CD14-positive monocyte (primary cell): ENCODE data around the gene SLC27A2. TPM values are rescaled to one million over a fixed set of nuclear protein-coding genes. Genes with fewer than 3 reads are reported as not detected.

Experiments
- DNase-seq, 3 donors: peaks; one replicate each; pipeline ENCODE4 v3.0.0-alpha.2; 2011 to 2022
- H2AFZ ChIP-seq: 2 replicates; pipeline ENCODE4 v1.6.0; 2012; ENCODE audit warnings: mild to moderate bottlenecking, low read depth, low read length, inconsistent platforms; ENCODE audit not compliant: insufficient read depth, poor library complexity, severe bottlenecking
- H3K27ac ChIP-seq, 2 donors: 1 replicate in 1 of 2; 2 replicates in 1 of 2; pipeline ENCODE4 v1.5.1; 2012 to 2013; ENCODE audit warnings: low read length in 2 of 2, control low read depth in 1 of 2, inconsistent platforms in 1 of 2, low read depth in 1 of 2, mild to moderate bottlenecking in 1 of 2
- H3K27me3 ChIP-seq, 2 donors: one replicate each; pipeline versions ENCODE4 v1.6.0 to v1.6.1; 2011 to 2013; ENCODE audit warnings: low read length in 2 of 2; ENCODE audit not compliant: control insufficient read depth in 2 of 2, insufficient read depth in 2 of 2
- H3K36me3 ChIP-seq, 2 donors: replicated peaks in 1 of 2; 1 replicate in 1 of 2; 2 replicates in 1 of 2; pipeline versions ENCODE4 v1.5.1 to v1.6.1; 2012 to 2013; ENCODE audit warnings: low read length in 2 of 2, control low read depth in 1 of 2, inconsistent platforms in 1 of 2, mild to moderate bottlenecking in 1 of 2; ENCODE audit not compliant: insufficient read depth in 2 of 2, control insufficient read depth in 1 of 2
- H3K4me1 ChIP-seq, 2 donors: 1 replicate in 1 of 2; 2 replicates in 1 of 2; pipeline versions ENCODE4 v1.5.1 to v1.6.1; 2012 to 2013; ENCODE audit warnings: low read length in 2 of 2, control low read depth in 1 of 2, inconsistent platforms in 1 of 2, mild to moderate bottlenecking in 1 of 2, moderate library complexity in 1 of 2; ENCODE audit not compliant: insufficient read depth in 2 of 2, control insufficient read depth in 1 of 2
- H3K4me2 ChIP-seq: replicated peaks from 2 replicates; pipeline ENCODE3; 2012; ENCODE audit warnings: low read length, moderate library complexity, mild to moderate bottlenecking; ENCODE audit not compliant: poor library complexity, severe bottlenecking; ENCODE audit errors: extremely low read depth
- H3K4me3 ChIP-seq, 3 experiments: fragments of 200-600 bp in 1 of 3; sonication (generic) in 1 of 3; replicated peaks in 1 of 3; 1 replicate in 2 of 3; 2 replicates in 1 of 3; pipeline ENCODE4 v1.5.1; 2011 to 2013; ENCODE audit warnings: low read length in 3 of 3, mild to moderate bottlenecking in 3 of 3, control low read depth in 2 of 3, low read depth in 2 of 3, inconsistent platforms in 1 of 3, moderate library complexity in 1 of 3
- H3K79me2 ChIP-seq: 2 replicates; pipeline ENCODE4 v1.6.0; 2012; ENCODE audit warnings: mild to moderate bottlenecking, control low read depth, inconsistent platforms, low read length, moderate library complexity; ENCODE audit not compliant: insufficient read depth
- H3K9ac ChIP-seq: 2 replicates; pipeline ENCODE4 v1.6.0; 2017; ENCODE audit warnings: low read length, mild to moderate bottlenecking; ENCODE audit not compliant: insufficient read depth, poor library complexity, severe bottlenecking
- H3K9me3 ChIP-seq, 2 donors: replicated peaks in 1 of 2; 1 replicate in 1 of 2; 2 replicates in 1 of 2; pipeline versions ENCODE4 v1.5.1 to v1.6.1; 2012 to 2013; ENCODE audit warnings: low read length in 2 of 2, control low read depth in 1 of 2; ENCODE audit not compliant: control insufficient read depth in 1 of 2, insufficient read depth in 1 of 2
- H4K20me1 ChIP-seq: 2 replicates; pipeline ENCODE4 v1.6.0; 2012; ENCODE audit warnings: mild to moderate bottlenecking, low read length, control low read depth, moderate library complexity; ENCODE audit not compliant: insufficient read depth
- H3K27ac Mint-ChIP-seq, 7 donors: one replicate each; pipeline ENCODE4 v1.8.0; 2020; ENCODE audit warnings: mild to moderate bottlenecking in 7 of 7, mixed read lengths in 7 of 7, moderate library complexity in 6 of 7, inconsistent platforms in 2 of 7
- H3K27me3 Mint-ChIP-seq, 3 donors: one replicate each; pipeline ENCODE4 v1.8.0; 2021 to 2022; ENCODE audit warnings: low read depth in 3 of 3, mild to moderate bottlenecking in 3 of 3, mixed read lengths in 3 of 3, moderate library complexity in 3 of 3, inconsistent platforms in 1 of 3
- H3K36me3 Mint-ChIP-seq, 2 donors: one replicate each; pipeline ENCODE4 v1.8.0; 2020; ENCODE audit warnings: mixed read lengths in 2 of 2, inconsistent platforms in 1 of 2, mild to moderate bottlenecking in 1 of 2
- H3K4me1 Mint-ChIP-seq: one replicate; pipeline ENCODE4 v1.8.0; 2020; ENCODE audit warnings: mild to moderate bottlenecking, mixed read lengths
- H3K4me3 Mint-ChIP-seq, 2 donors: one replicate each; pipeline ENCODE4 v1.8.0; 2020; ENCODE audit warnings: mild to moderate bottlenecking in 2 of 2, mixed read lengths in 2 of 2, moderate library complexity in 1 of 2
- H3K9me3 Mint-ChIP-seq, 7 donors: one replicate each; pipeline ENCODE4 v1.8.0; 2020 to 2022; ENCODE audit warnings: mixed read lengths in 7 of 7, mild to moderate bottlenecking in 6 of 7, moderate library complexity in 6 of 7, inconsistent platforms in 2 of 7
- WGBS: methylation state at CpG from one replicate; pipeline ENCODE4 v1.1.5; 2013; ENCODE audit warnings: missing lambda C conversion rate; ENCODE audit not compliant: insufficient coverage; 5-methylcytosine and 5-hydroxymethylcytosine counted together
- intact Hi-C, 2 donors: fragments of 100-400 bp; cut with micrococcal nuclease; formaldehyde crosslinking; loops; one replicate each; pipeline versions ENCODE4 v1.15.0 to v1.15.1; 2023
- polyA plus RNA-seq, 3 donors: library from polyadenylated mRNA; depleted of rRNA in 1 of 3; unstranded in 2 of 3; stranded (reverse) in 1 of 3; fragments of 300-500 nt in 2 of 3; fragments of >200 nt in 1 of 3; fragmentation: Illumina TruSeq in 2 of 3; gene quantifications; 1 replicate in 2 of 3; 2 replicates in 1 of 3; pipeline ENCODE4 v1.2.3, GENCODE V29; 2012 to 2021
- TF ChIP-seq, protein P1 (sequence below): fragments of 200-600 bp; IDR thresholded peaks from one replicate; pipeline ENCODE4 v1.8.0; 2022; ENCODE audit warnings: antibody characterized with exemption, mild to moderate bottlenecking

Gene SLC27A2
- polyA plus RNA-seq, 3 donors = 0.13 TPM; not detected in 2

- Mint-ChIP-seq H3K4me1 (peaks cover 37% of the 10 kb centered on the region), H3K9me3 (peaks cover 0 to 4% (median 2%) of the 10 kb centered on the region in 7 donors), H3K27ac (peak overlapping the region in 2 of 7 donors; percentile 41 to 70), H3K36me3 (peaks cover 0 to 3% of the 10 kb centered on the region in 2 donors), H3K27me3 (no peaks in the 10 kb centered on the region), H3K4me3 (no peak overlapping the region)
- peak in 1 of 3 donors; percentile 12 for DNase-seq
- Histone ChIP-seq H3K4me1 (peaks cover 16 to 48% of the 10 kb centered on the region in 2 donors), H4K20me1 (no peaks in the 10 kb centered on the region), H3K4me2 (no peak overlapping the region), H3K79me2 (peaks cover 7% of the 10 kb centered on the region), H2AFZ (no peak overlapping the region), H3K9me3 (no peaks in the 10 kb centered on the region), H3K27ac (no peak overlapping the region), H3K4me3 (no peak overlapping the region), H3K27me3 (no peaks in the 10 kb centered on the region), H3K36me3 (no peaks in the 10 kb centered on the region), H3K9ac (no peak overlapping the region)
- intact Hi-C loops = no loop called here
- 89% methylated on average over 3 of the region's 7 CpGs for WGBS
- TF ChIP-seq, protein P1, sequence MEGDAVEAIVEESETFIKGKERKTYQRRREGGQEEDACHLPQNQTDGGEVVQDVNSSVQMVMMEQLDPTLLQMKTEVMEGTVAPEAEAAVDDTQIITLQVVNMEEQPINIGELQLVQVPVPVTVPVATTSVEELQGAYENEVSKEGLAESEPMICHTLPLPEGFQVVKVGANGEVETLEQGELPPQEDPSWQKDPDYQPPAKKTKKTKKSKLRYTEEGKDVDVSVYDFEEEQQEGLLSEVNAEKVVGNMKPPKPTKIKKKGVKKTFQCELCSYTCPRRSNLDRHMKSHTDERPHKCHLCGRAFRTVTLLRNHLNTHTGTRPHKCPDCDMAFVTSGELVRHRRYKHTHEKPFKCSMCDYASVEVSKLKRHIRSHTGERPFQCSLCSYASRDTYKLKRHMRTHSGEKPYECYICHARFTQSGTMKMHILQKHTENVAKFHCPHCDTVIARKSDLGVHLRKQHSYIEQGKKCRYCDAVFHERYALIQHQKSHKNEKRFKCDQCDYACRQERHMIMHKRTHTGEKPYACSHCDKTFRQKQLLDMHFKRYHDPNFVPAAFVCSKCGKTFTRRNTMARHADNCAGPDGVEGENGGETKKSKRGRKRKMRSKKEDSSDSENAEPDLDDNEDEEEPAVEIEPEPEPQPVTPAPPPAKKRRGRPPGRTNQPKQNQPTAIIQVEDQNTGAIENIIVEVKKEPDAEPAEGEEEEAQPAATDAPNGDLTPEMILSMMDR = no peak
Measured at GRCh38 chr15:50137330-50137761, 44.6 kb upstream of the SLC27A2 start.

DNA sequence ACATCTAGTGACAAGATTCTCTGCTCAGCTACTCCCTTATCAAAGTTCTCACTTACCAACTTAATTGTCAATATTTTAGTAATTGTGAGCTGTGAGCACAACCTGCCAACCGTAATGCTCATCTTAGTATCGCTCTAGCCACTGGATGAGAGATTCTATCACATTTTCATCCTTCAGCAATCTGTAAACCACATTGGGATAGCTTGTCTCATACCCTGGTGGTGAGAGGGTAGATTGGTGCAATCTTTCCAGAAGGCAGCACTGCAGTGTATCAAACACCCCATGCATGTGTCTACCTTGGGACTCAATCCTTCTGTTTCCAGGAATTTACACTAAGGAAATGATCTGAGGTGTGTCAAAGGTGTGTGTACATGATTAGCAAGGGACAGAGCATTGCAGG is 44.1 kb upstream of the SLC27A2 start:
- intact Hi-C loops = no loop called here
- Histone ChIP-seq H3K4me1 (peaks cover 16 to 46% of the 10 kb centered on the region in 2 donors), H3K27me3 (no peaks in the 10 kb centered on the region), H3K79me2 (peaks cover 7% of the 10 kb centered on the region), H2AFZ (no peak overlapping the region), H3K9me3 (no peaks in the 10 kb centered on the region), H3K9ac (no peak overlapping the region), H3K4me3 (no peak overlapping the region), H3K4me2 (no peak overlapping the region), H4K20me1 (no peaks in the 10 kb centered on the region), H3K36me3 (no peaks in the 10 kb centered on the region), H3K27ac (no peak overlapping the region)
- peaks cover 0 to 2% (median 0%) of the 10 kb centered on the region in 7 donors for H3K9me3 Mint-ChIP-seq
- no peak for DNase-seq
- no peaks in the 10 kb centered on the region for H3K27me3 Mint-ChIP-seq
- H3K4me1 Mint-ChIP-seq = peaks cover 35% of the 10 kb centered on the region
- no peak overlapping the region for H3K27ac Mint-ChIP-seq
- WGBS = no CpG with 5 or more reads among the region's 2 CpGs
- H3K4me3 Mint-ChIP-seq = no peak overlapping the region
- no peaks in the 10 kb centered on the region for H3K36me3 Mint-ChIP-seq
- TF ChIP-seq, protein P1 = no peak
